Measurements from ENCODE around the gene NDUFAF4. TPM values are rescaled to one million over a fixed set of nuclear protein-coding genes. Genes with fewer than 3 reads are reported as not detected.

The NDUFAF4 gene
- total and polyA plus RNA-seq, 2 experiments from 2014 or later = 7.2 to 83.4 TPM

GRCh38 chr6:96911751-96912150 is 14.1 kb upstream of the NDUFAF4 start:
- Histone ChIP-seq H3F3A (ENCODE audit: insufficient read depth) (0 out of 2 replicates have a peak, but pooled peaks cover 8% of the 10 kb centered on the region), H3K27me3 (replicated peaks; ENCODE audit: insufficient read depth) (peaks cover 24% of the 10 kb centered on the region), H3K9me3 (ENCODE audit: low read depth) (no peaks in the 10 kb centered on the region), H3K4me1 (ENCODE audit: insufficient read depth) (peaks cover 10% of the 10 kb centered on the region; the same call in 1 of the 2 replicates), H3K36me3 (ENCODE audit: low read depth) (no peaks in the 10 kb centered on the region), H3K9ac (no peak overlapping the region), H2AFZ (no peak overlapping the region), H3K9me2 (ENCODE audit: insufficient read depth) (no peaks in the 10 kb centered on the region), H3K27ac (no peak overlapping the region), H3K79me2 (ENCODE audit: insufficient read depth) (no peaks in the 10 kb centered on the region), H3K4me2 (ENCODE audit: unreplicated experiment) (no peak overlapping the region), H3K4me3 (no peak overlapping the region), H4K20me1 (ENCODE audit: insufficient read depth) (no peaks in the 10 kb centered on the region)
- DNase-seq = no peak
- TF ChIP-seq EZH2 (IDR thresholded peaks at IDR 0.05; ENCODE audit: insufficient read depth, poor library complexity, severe bottlenecking) = no peak
- no peak for TF ChIP-seq EZH2phosphoT487 (IDR thresholded peaks at IDR 0.05; ENCODE audit: insufficient read depth, low read depth)
- in situ Hi-C loops (cut with MboI) = no loop called here
- whole genome bisulfite sequencing, 2 experiments (ENCODE audit: low coverage in 1 of 2, low lambda C conversion rate in 2 of 2, missing lambda C conversion rate in 2 of 2) = 54 to 58% methylated on average over 4 of the region's 4 CpGs

- Histone ChIP-seq H3K9ac (no peak overlapping the region), H3K79me2 (ENCODE audit: insufficient read depth) (no peaks in the 10 kb centered on the region), H3K9me3 (ENCODE audit: low read depth) (no peaks in the 10 kb centered on the region), H3F3A (ENCODE audit: insufficient read depth) (0 out of 2 replicates have a peak, but pooled peaks cover 11% of the 10 kb centered on the region), H3K4me1 (ENCODE audit: insufficient read depth) (peaks cover 10% of the 10 kb centered on the region; the same call in 1 of the 2 replicates), H3K27me3 (replicated peaks; ENCODE audit: insufficient read depth) (peaks cover 25% of the 10 kb centered on the region), H3K4me2 (ENCODE audit: unreplicated experiment) (no peak overlapping the region), H2AFZ (no peak overlapping the region), H3K4me3 (no peak overlapping the region), H3K9me2 (ENCODE audit: insufficient read depth) (no peaks in the 10 kb centered on the region), H3K36me3 (ENCODE audit: low read depth) (no peaks in the 10 kb centered on the region), H4K20me1 (ENCODE audit: insufficient read depth) (no peaks in the 10 kb centered on the region), H3K27ac (no peak overlapping the region)
- 58 to 62% methylated on average over 3 of the region's 3 CpGs for WGBS, 2 experiments (ENCODE audit: low coverage in 1 of 2, low lambda C conversion rate in 2 of 2, missing lambda C conversion rate in 2 of 2)
- in situ Hi-C loops (cut with MboI) = no loop called here
- TF ChIP-seq EZH2 (IDR thresholded peaks at IDR 0.05; ENCODE audit: insufficient read depth, poor library complexity, severe bottlenecking) = no peak
- TF ChIP-seq EZH2phosphoT487 (IDR thresholded peaks at IDR 0.05; ENCODE audit: insufficient read depth, low read depth) = no peak
- no peak for DNase-seq
Measured at GRCh38 chr6:96911171-96911570, 13.5 kb upstream of the NDUFAF4 start.

GRCh38 chr6:96909811-96910210 is 12.1 kb upstream of the NDUFAF4 start:
- peaks cover 35% of the 10 kb centered on the region for H3K27me3 ChIP-seq (replicated peaks; ENCODE audit: insufficient read depth)
- no peaks in the 10 kb centered on the region for H3K9me2 ChIP-seq (ENCODE audit: insufficient read depth)
- no peak overlapping the region for H3K4me2 ChIP-seq (ENCODE audit: unreplicated experiment)
- H3K36me3 ChIP-seq (ENCODE audit: low read depth) = no peaks in the 10 kb centered on the region
- no peak overlapping the region for H2AFZ ChIP-seq
- no peak overlapping the region for H3K4me3 ChIP-seq
- H3F3A ChIP-seq (ENCODE audit: insufficient read depth) = 0 out of 2 replicates have a peak, but pooled peaks cover 11% of the 10 kb centered on the region
- H3K9ac ChIP-seq = no peak overlapping the region
- peaks cover 10% of the 10 kb centered on the region; the same call in 1 of the 2 replicates for H3K4me1 ChIP-seq (ENCODE audit: insufficient read depth)
- H3K27ac ChIP-seq = no peak overlapping the region
- in situ Hi-C loops (cut with MboI) = no loop called here
- H3K79me2 ChIP-seq (ENCODE audit: insufficient read depth) = no peaks in the 10 kb centered on the region
- H4K20me1 ChIP-seq (ENCODE audit: insufficient read depth) = no peaks in the 10 kb centered on the region
- WGBS, 2 experiments (ENCODE audit: low coverage in 1 of 2, low lambda C conversion rate in 2 of 2, missing lambda C conversion rate in 2 of 2) = 84 to 90% methylated on average over 2 of the region's 2 CpGs
- DNase-seq = no peak
- no peak for TF ChIP-seq EZH2 (IDR thresholded peaks at IDR 0.05; ENCODE audit: insufficient read depth, poor library complexity, severe bottlenecking)
- TF ChIP-seq EZH2phosphoT487 (IDR thresholded peaks at IDR 0.05; ENCODE audit: insufficient read depth, low read depth) = no peak
- no peaks in the 10 kb centered on the region for H3K9me3 ChIP-seq (ENCODE audit: low read depth)

- TF ChIP-seq EZH2 (IDR thresholded peaks at IDR 0.05; ENCODE audit: insufficient read depth, poor library complexity, severe bottlenecking) (no peak), EZH2phosphoT487 (IDR thresholded peaks at IDR 0.05; ENCODE audit: insufficient read depth, low read depth) (no peak)
- in situ Hi-C loops (cut with MboI) = no loop called here
Measured at GRCh38 chr6:96907498-96907897, 9.8 kb upstream of the NDUFAF4 start.

More at GRCh38 chr6:96907498-96907897, 9.8 kb upstream of the NDUFAF4 start:
- Histone ChIP-seq H3K9ac (no peak overlapping the region), H3K9me2 (ENCODE audit: insufficient read depth) (no peaks in the 10 kb centered on the region), H3F3A (ENCODE audit: insufficient read depth) (0 out of 2 replicates have a peak, but pooled peaks cover 11% of the 10 kb centered on the region), H3K79me2 (ENCODE audit: insufficient read depth) (no peaks in the 10 kb centered on the region), H3K4me1 (ENCODE audit: insufficient read depth) (peaks cover 10% of the 10 kb centered on the region; the same call in 1 of the 2 replicates), H3K4me3 (no peak overlapping the region), H3K27ac (no peak overlapping the region), H3K36me3 (ENCODE audit: low read depth) (no peaks in the 10 kb centered on the region), H4K20me1 (ENCODE audit: insufficient read depth) (no peaks in the 10 kb centered on the region), H3K9me3 (ENCODE audit: low read depth) (no peaks in the 10 kb centered on the region), H3K27me3 (replicated peaks; ENCODE audit: insufficient read depth) (peaks cover 31% of the 10 kb centered on the region), H2AFZ (peak overlapping the region; percentile 17; the same call in 1 of the 2 replicates), H3K4me2 (ENCODE audit: unreplicated experiment) (no peak overlapping the region)
- DNase-seq = peak; percentile 36
- 58 to 69% methylated on average over 2 of the region's 2 CpGs for WGBS, 2 experiments (ENCODE audit: low coverage in 1 of 2, low lambda C conversion rate in 2 of 2, missing lambda C conversion rate in 2 of 2)

All from GM23248 (cell line).